Germinal center (tissue), 1 donor: ENCODE results near the gene CHL1.

Experiments used
- DNase-seq: peaks from one replicate; pipeline ENCODE4 v3.0.0; 2012; ENCODE audit warnings: mixed read lengths, low spot score

The CHL1 gene

GRCh38 chr3:399647-400046, 203.1 kb downstream of the CHL1 start:
- no peak for DNase-seq

GRCh38 chr3:403826-404225, 207.3 kb downstream of the CHL1 start:
- DNase-seq = no peak

GRCh38 chr3:409011-409410, 212.4 kb downstream of the CHL1 start:
- no peak for DNase-seq

GRCh38 chr3:411226-411625, 214.7 kb downstream of the CHL1 start:
- no peak for DNase-seq

- DNase-seq = peak; percentile 6
These were observed 217.5 kb downstream of the CHL1 start for GRCh38 chr3:414063-414462.

GRCh38 chr3:418239-418929, 221.8 kb downstream of the CHL1 start:
- DNase-seq = no peak

GRCh38 chr3:420584-420983, 224.0 kb downstream of the CHL1 start:
- no peak for DNase-seq

GRCh38 chr3:425079-425478, 228.5 kb downstream of the CHL1 start:
- no peak for DNase-seq

GRCh38 chr3:426072-426471, 229.5 kb downstream of the CHL1 start:
- DNase-seq = no peak

GRCh38 chr3:427128-427527, 230.6 kb downstream of the CHL1 start:
- DNase-seq = no peak

- no peak for DNase-seq
These were observed 233.6 kb downstream of the CHL1 start for GRCh38 chr3:430186-430585.

GRCh38 chr3:435161-435560, 238.6 kb downstream of the CHL1 start:
- no peak for DNase-seq

- DNase-seq = no peak
These were observed 239.5 kb downstream of the CHL1 start for GRCh38 chr3:436053-436452.

GRCh38 chr3:440826-441225, 244.3 kb downstream of the CHL1 start:
- DNase-seq = no peak

- DNase-seq = no peak
These were observed 249.4 kb downstream of the CHL1 start for GRCh38 chr3:445960-446359.

GRCh38 chr3:447671-448070, 251.1 kb downstream of the CHL1 start:
- DNase-seq = no peak

- DNase-seq = no peak
These were observed 253.1 kb downstream of the CHL1 start for GRCh38 chr3:449711-450110.

GRCh38 chr3:452221-452620, 255.7 kb downstream of the CHL1 start:
- no peak for DNase-seq

GRCh38 chr3:453106-453505, 256.5 kb downstream of the CHL1 start:
- no peak for DNase-seq

- no peak for DNase-seq
These were observed 258.4 kb downstream of the CHL1 start for GRCh38 chr3:454986-455385.

- no peak for DNase-seq
These were observed 261.6 kb downstream of the CHL1 start for GRCh38 chr3:458124-458523.

GRCh38 chr3:458653-459310, 262.2 kb downstream of the CHL1 start:
- no peak for DNase-seq
